H1 (cell line): Measurements from ENCODE around the gene GIGYF2. TPM values are rescaled to one million over a fixed set of nuclear protein-coding genes. Genes with fewer than 3 reads are reported as not detected.

ENCODE experiments used
- CTCF ChIA-PET: fragments of 300-600 bp; sonication (Branson Sonifier 250); formaldehyde crosslinking; loops from one replicate; lab custom pipeline; 2021; ENCODE audit not compliant: partially characterized antibody; lab: Charles Lee
- POLR2A ChIA-PET: fragments of 300-600 bp; sonication (Branson Sonifier 250); formaldehyde crosslinking; loops from one replicate; lab custom pipeline; 2021; ENCODE audit warnings: inconsistent platforms; ENCODE audit not compliant: partially characterized antibody; lab: Charles Lee
- DNase-seq, 2 experiments: peaks; one replicate each; pipeline versions ENCODE4 v3.0.0 to v3.0.0-alpha.2; 2010 to 2022; ENCODE audit warnings: low spot score in 2 of 2, low read depth in 1 of 2, mixed read lengths in 1 of 2
- FAIRE-seq: peaks from 2 replicates; lab custom pipeline; 2011; peaks lifted over from hg19 to GRCh38; lab: Jason Lieb, UNC
- H2AFZ ChIP-seq: 2 replicates; pipeline ENCODE4 v1.8.1; 2012; ENCODE audit warnings: low read length, inconsistent platforms
- H2AK5ac ChIP-seq: 2 replicates; pipeline ENCODE4 v1.6.1; 2013; ENCODE audit warnings: low read depth, low read length
- H2BK120ac ChIP-seq: replicated peaks from 2 replicates; pipeline ENCODE3; 2013; ENCODE audit warnings: low read depth, low read length, inconsistent platforms
- H2BK12ac ChIP-seq: 2 replicates; pipeline ENCODE4 v1.6.1; 2013; ENCODE audit warnings: low read depth, low read length
- H2BK15ac ChIP-seq: 2 replicates; pipeline ENCODE4 v1.6.1; 2013; ENCODE audit warnings: low read length
- H2BK20ac ChIP-seq: 2 replicates; pipeline ENCODE4 v1.6.1; 2013; ENCODE audit warnings: low read length
- H2BK5ac ChIP-seq: 2 replicates; pipeline ENCODE4 v1.6.1; 2013; ENCODE audit warnings: low read depth, low read length
- H3K14ac ChIP-seq: 2 replicates; pipeline ENCODE4 v1.6.1; 2013; ENCODE audit warnings: inconsistent platforms; ENCODE audit not compliant: insufficient read length
- H3K18ac ChIP-seq: 2 replicates; pipeline ENCODE4 v1.6.1; 2013; ENCODE audit warnings: low read length; ENCODE audit errors: extremely low read depth
- H3K23ac ChIP-seq: 2 replicates; pipeline ENCODE4 v1.6.1; 2013; ENCODE audit warnings: inconsistent platforms; ENCODE audit not compliant: insufficient read length
- H3K23me2 ChIP-seq: 2 replicates; pipeline ENCODE4 v1.6.1; 2013; ENCODE audit warnings: low read depth, low read length
- H3K27ac ChIP-seq: 2 replicates; pipeline ENCODE4 v1.6.1; 2011; ENCODE audit warnings: low read depth, low read length, inconsistent platforms
- H3K27me3 ChIP-seq, 4 experiments: replicated peaks in 1 of 4; 1 replicate in 1 of 4; 2 replicates in 3 of 4; pipeline versions ENCODE4 v1.6.1 to v1.8.1; 2011 to 2013; ENCODE audit warnings: low read length in 3 of 4, mild to moderate bottlenecking in 3 of 4, inconsistent platforms in 2 of 4, mixed read lengths in 2 of 4, moderate library complexity in 1 of 4; ENCODE audit not compliant: control insufficient read depth in 3 of 4, insufficient read depth in 3 of 4; ENCODE audit errors: extremely low read depth in 1 of 4
- H3K36me3 ChIP-seq, 4 experiments: 2 replicates each; pipeline versions ENCODE4 v1.6.1 to v1.8.1; 2011 to 2013; ENCODE audit warnings: mild to moderate bottlenecking in 4 of 4, low read length in 3 of 4, moderate library complexity in 2 of 4, control low read depth in 1 of 4, inconsistent platforms in 1 of 4; ENCODE audit not compliant: insufficient read depth in 4 of 4, control insufficient read depth in 2 of 4
- H3K4ac ChIP-seq: replicated peaks from 2 replicates; pipeline ENCODE3; 2013; ENCODE audit warnings: low read length, low read depth, mixed read lengths, inconsistent platforms; ENCODE audit not compliant: insufficient read length
- H3K4me1 ChIP-seq, 4 experiments: replicated peaks in 1 of 4; 1 replicate in 1 of 4; 2 replicates in 3 of 4; pipeline versions ENCODE4 v1.6.1 to v1.8.1; 2011 to 2013; ENCODE audit warnings: low read length in 3 of 4, inconsistent platforms in 2 of 4, mixed read lengths in 1 of 4; ENCODE audit not compliant: insufficient read depth in 4 of 4, control insufficient read depth in 3 of 4
- H3K4me2 ChIP-seq, 2 experiments: 2 replicates each; pipeline versions ENCODE4 v1.6.1 to v1.8.1; 2011 to 2013; ENCODE audit warnings: low read depth in 2 of 2, low read length in 2 of 2, control low read depth in 1 of 2, inconsistent platforms in 1 of 2, mild to moderate bottlenecking in 1 of 2; ENCODE audit not compliant: insufficient read depth in 1 of 2
- H3K4me3 ChIP-seq, 4 experiments: fragments of 200-600, 300-600 bp in 1 of 4; sonication (generic), shearing (Covaris generic), sonication (Bioruptor Twin) in 1 of 4; 2 replicates each; pipeline versions ENCODE4 v1.5.1 to v1.8.1; 2011 to 2016; ENCODE audit warnings: low read length in 4 of 4, low read depth in 3 of 4, control low read depth in 2 of 4, inconsistent platforms in 2 of 4, mild to moderate bottlenecking in 2 of 4, mixed read lengths in 1 of 4, moderate library complexity in 1 of 4; ENCODE audit not compliant: insufficient read depth in 2 of 4; ENCODE audit errors: extremely low read depth in 1 of 4
- H3K56ac ChIP-seq: replicated peaks from 2 replicates; pipeline ENCODE3; 2013; ENCODE audit warnings: low read depth, mild to moderate bottlenecking, mixed read lengths, low read length, inconsistent platforms; ENCODE audit not compliant: insufficient read length
- H3K79me1 ChIP-seq: 2 replicates; pipeline ENCODE4 v1.6.1; 2013; ENCODE audit warnings: low read depth, low read length, control low read depth
- H3K79me2 ChIP-seq, 2 experiments: 2 replicates each; pipeline versions ENCODE4 v1.6.1 to v1.8.1; 2012 to 2013; ENCODE audit warnings: low read length in 2 of 2, mild to moderate bottlenecking in 2 of 2, inconsistent platforms in 1 of 2; ENCODE audit not compliant: insufficient read depth in 2 of 2, control insufficient read depth in 1 of 2
- H3K9ac ChIP-seq, 4 experiments: replicated peaks in 1 of 4; 1 replicate in 1 of 4; 2 replicates in 3 of 4; pipeline versions ENCODE4 v1.6.1 to v1.8.1; 2011 to 2013; ENCODE audit warnings: low read depth in 3 of 4, low read length in 3 of 4, control low read depth in 2 of 4, mild to moderate bottlenecking in 2 of 4, moderate library complexity in 2 of 4, inconsistent platforms in 1 of 4; ENCODE audit errors: extremely low read depth in 1 of 4
- H3K9me3 ChIP-seq, 2 experiments: 2 replicates each; pipeline versions ENCODE4 v1.6.1 to v1.8.1; 2012 to 2013; ENCODE audit warnings: mild to moderate bottlenecking in 2 of 2, moderate library complexity in 2 of 2, control low read depth in 1 of 2, inconsistent platforms in 1 of 2, low read depth in 1 of 2, low read length in 1 of 2, mixed read lengths in 1 of 2; ENCODE audit not compliant: insufficient read depth in 2 of 2
- H4K20me1 ChIP-seq, 2 experiments: replicated peaks in 1 of 2; 2 replicates each; pipeline versions ENCODE3 to v1.8.1; 2011 to 2013; ENCODE audit warnings: inconsistent platforms in 2 of 2, low read length in 2 of 2, mild to moderate bottlenecking in 1 of 2; ENCODE audit not compliant: insufficient read depth in 2 of 2, control insufficient read depth in 1 of 2
- H4K5ac ChIP-seq: 2 replicates; pipeline ENCODE4 v1.6.1; 2013; ENCODE audit warnings: low read length, low read depth, mixed read lengths, inconsistent platforms; ENCODE audit not compliant: insufficient read length
- H4K8ac ChIP-seq: 2 replicates; pipeline ENCODE4 v1.8.0; 2013; ENCODE audit warnings: mild to moderate bottlenecking, moderate library complexity, low read length, inconsistent platforms; ENCODE audit not compliant: insufficient read depth; ENCODE audit errors: extremely low read depth
- H4K91ac ChIP-seq: replicated peaks from 2 replicates; pipeline ENCODE3; 2013; ENCODE audit warnings: low read length, mixed read lengths, inconsistent platforms; ENCODE audit not compliant: insufficient read length
- BCL11A ChIP-seq, 2 experiments: IDR thresholded peaks; one replicate each; pipeline ENCODE4 v1.6.1; 2011; ENCODE audit warnings: low read depth in 2 of 2, low read length in 2 of 2, mild to moderate bottlenecking in 2 of 2
- EP300 ChIP-seq, 2 experiments: IDR thresholded peaks; 1 replicate in 1 of 2; 2 replicates in 1 of 2; pipeline ENCODE4 v1.6.1; 2011 to 2012; ENCODE audit warnings: low read depth in 2 of 2, low read length in 2 of 2, mild to moderate bottlenecking in 2 of 2, borderline replicate concordance in 1 of 2, inconsistent platforms in 1 of 2, moderate library complexity in 1 of 2
- KDM4A ChIP-seq: IDR thresholded peaks from one replicate; pipeline ENCODE4 v1.7.1; 2012; ENCODE audit warnings: low read depth, mild to moderate bottlenecking, moderate library complexity, low read length, inconsistent platforms; ENCODE audit not compliant: severe bottlenecking
- SUZ12 ChIP-seq: fragments of 200-600 bp; sonication (generic); IDR thresholded peaks from 2 replicates; pipeline ENCODE4 v1.6.1; 2012; ENCODE audit warnings: mild to moderate bottlenecking, inconsistent platforms, low read length, moderate library complexity, mixed read lengths
- WGBS, 2 experiments: shearing (Covaris generic) in 1 of 2; methylation state at CpG; one replicate each; pipeline versions ENCODE4 v1.1.6 to v1.1.7; 2013 to 2015; ENCODE audit warnings: low lambda C conversion rate in 2 of 2, mixed read lengths in 2 of 2, inconsistent platforms in 1 of 2, low coverage in 1 of 2, missing lambda C conversion rate in 1 of 2; ENCODE audit not compliant: insufficient replicate concordance in 2 of 2, insufficient coverage in 1 of 2, insufficient read length in 1 of 2; ENCODE audit errors: extremely low coverage in 1 of 2, missing lambda C conversion rate in 1 of 2; 5-methylcytosine and 5-hydroxymethylcytosine counted together
- polyA plus RNA-seq, 7 experiments: library from polyadenylated mRNA; depleted of rRNA in 3 of 7; stranded (reverse) in 5 of 7; unstranded in 2 of 7; fragments of >200 nt in 5 of 7; fragments of 200-250 nt in 2 of 7; gene quantifications; 1 replicate in 5 of 7; 2 replicates in 1 of 7; 4 replicates in 1 of 7; pipeline versions ENCODE4 v1.2.1 to v1.2.3, GENCODE V29; 2011 to 2013; ENCODE audit warnings: missing spikeins in 2 of 7, mixed read lengths in 2 of 7
- total RNA-seq: library from RNA; stranded (reverse); fragmentation: NEBNext Ultra II Directional; extraction: Animal tissue kit (Norgen Biotek cat#: 25700); gene quantifications from 2 replicates; pipeline ENCODE4 v1.2.1, GENCODE V29; 2021

The GIGYF2 gene
- total and polyA plus RNA-seq, 2 of the 8 experiments (the other 6 are each of a cell fraction or from before 2014, with no cell fraction given) = 22.3 to 62.0 TPM

- H3K56ac ChIP-seq = no peak overlapping the region
- H3K23me2 ChIP-seq = peaks cover 5% of the 10 kb centered on the region
- no peak overlapping the region for H4K8ac ChIP-seq
- no peak overlapping the region for H2BK20ac ChIP-seq
- no peak overlapping the region for H4K91ac ChIP-seq
- H3K79me1 ChIP-seq = no peaks in the 10 kb centered on the region
- DNase-seq = no peak
- H3K36me3 ChIP-seq = no peaks in the 10 kb centered on the region; a peak in 1 of 8 replicates
- no peaks in the 10 kb centered on the region for H3K79me2 ChIP-seq
- CTCF ChIA-PET = interaction anchor here (0.9 to 3.0 kb wide), 5 partner anchors 21 to 138 kb away, joined by 3 to 7 read pairs (median 3); partner anchors contain the start of gene SNORC
- H2AFZ ChIP-seq = peak overlapping the region; percentile 61
- no peak for TF ChIP-seq EP300 (IDR thresholded peaks at IDR 0.05; ENCODE audit: borderline replicate concordance in 1 of 2, low read depth in 2 of 2, low read length in 2 of 2)
- no peak for TF ChIP-seq SUZ12
- no peak for TF ChIP-seq BCL11A (IDR thresholded peaks at IDR 0.05; ENCODE audit: low read depth in 2 of 2, low read length in 2 of 2)
- TF ChIP-seq KDM4A = no peak
- TF ChIP-seq, all 59 proteins: peak for 0
- Histone ChIP-seq H3K27me3 (no peaks in the 10 kb centered on the region), H3K4me3 (peak overlapping the region in 1 of 4 experiments; percentile 34; a peak in 1 of 8 replicates), H2BK5ac (peak overlapping the region; percentile 44; the same call in 1 of the 2 replicates), H3K18ac (peak overlapping the region; percentile 86), H2BK15ac (0 out of 2 replicates have a peak overlapping the region, but pooled peaks have one; percentile 61), H4K5ac (no peak overlapping the region), H3K14ac (no peak overlapping the region), H2BK12ac (peak overlapping the region; percentile 84; the same call in 1 of the 2 replicates), H3K4me2 (peak overlapping the region; percentile 55 to 58), H3K9ac (0 out of 7 replicates have a peak overlapping the region, but pooled peaks of 1 of the 4 experiments have one; percentile 18), H2AK5ac (no peak overlapping the region), H3K9me3 (no peaks in the 10 kb centered on the region), H3K4ac (no peak overlapping the region), H2BK120ac (no peak overlapping the region), H3K27ac (no peak overlapping the region), H4K20me1 (peaks cover 0 to 8% of the 10 kb centered on the region in 2 experiments), H3K4me1 (peaks cover 0 to 16% (median 10%) of the 10 kb centered on the region in 4 experiments; a peak in 6 of 7 replicates), H3K23ac (no peak overlapping the region)
- WGBS, 2 experiments = 79% methylated on average over 9 of the region's 11 CpGs; no CpG with 5 or more reads in 1 of the 2 experiments
- FAIRE-seq = no peak
- POLR2A ChIA-PET = interaction anchor here (1.2 to 1.5 kb wide), 2 partner anchors 9 to 13 kb away, joined by 4 read pairs; no protein-coding TSS in a partner anchor
These were observed 193.4 kb downstream of the GIGYF2 start for GRCh38 chr2:232890536-232890895.
